Stimulated activated CD4-positive, alpha-beta T cell treated with anti-CD3 and anti-CD28 coated beads, TNF-alpha, amount 100 ng/mL, for 1 hour (primary cell): ENCODE data around the gene ARL2BP.

Source experiments
- DNase-seq, 3 donors: peaks; one replicate each; pipeline ENCODE4 v3.0.0-alpha.2; 2020; ENCODE audit warnings: low read depth in 3 of 3, low spot score in 1 of 3

The ARL2BP gene

DNA sequence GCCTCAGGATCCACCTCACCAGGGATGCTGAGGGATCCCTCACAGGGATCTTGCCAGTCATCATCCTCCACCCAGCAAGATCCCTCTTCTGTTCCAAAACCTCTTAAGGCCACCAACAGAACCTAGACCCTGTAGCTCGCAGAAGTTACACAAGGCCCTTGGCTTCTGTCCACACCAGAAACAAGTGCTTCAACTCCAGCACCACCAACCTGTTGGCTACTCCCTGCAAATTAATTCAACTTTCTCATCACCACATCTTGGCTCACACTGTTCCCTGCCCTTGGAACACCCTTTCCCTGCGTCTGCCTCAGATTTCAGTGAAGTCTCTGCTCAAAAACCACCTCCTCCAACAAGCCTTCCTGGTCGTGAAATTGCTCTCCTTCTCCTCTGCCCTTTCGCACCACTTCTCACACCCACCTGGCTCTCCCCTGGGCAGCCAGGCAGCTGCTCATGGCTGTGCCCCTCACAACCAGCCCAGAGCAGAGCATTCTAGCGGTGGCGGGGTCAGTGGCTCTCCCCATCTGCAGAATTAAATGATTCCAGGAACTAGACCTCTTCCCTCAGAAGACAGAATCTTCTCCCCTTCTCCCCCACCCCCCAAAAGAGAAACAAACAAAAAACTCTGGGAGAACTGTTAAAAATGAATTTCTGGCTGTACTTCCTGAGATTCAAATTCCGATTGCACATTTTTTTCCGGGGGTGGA, 37.6 kb downstream of the ARL2BP start:
- no peak for DNase-seq

DNA sequence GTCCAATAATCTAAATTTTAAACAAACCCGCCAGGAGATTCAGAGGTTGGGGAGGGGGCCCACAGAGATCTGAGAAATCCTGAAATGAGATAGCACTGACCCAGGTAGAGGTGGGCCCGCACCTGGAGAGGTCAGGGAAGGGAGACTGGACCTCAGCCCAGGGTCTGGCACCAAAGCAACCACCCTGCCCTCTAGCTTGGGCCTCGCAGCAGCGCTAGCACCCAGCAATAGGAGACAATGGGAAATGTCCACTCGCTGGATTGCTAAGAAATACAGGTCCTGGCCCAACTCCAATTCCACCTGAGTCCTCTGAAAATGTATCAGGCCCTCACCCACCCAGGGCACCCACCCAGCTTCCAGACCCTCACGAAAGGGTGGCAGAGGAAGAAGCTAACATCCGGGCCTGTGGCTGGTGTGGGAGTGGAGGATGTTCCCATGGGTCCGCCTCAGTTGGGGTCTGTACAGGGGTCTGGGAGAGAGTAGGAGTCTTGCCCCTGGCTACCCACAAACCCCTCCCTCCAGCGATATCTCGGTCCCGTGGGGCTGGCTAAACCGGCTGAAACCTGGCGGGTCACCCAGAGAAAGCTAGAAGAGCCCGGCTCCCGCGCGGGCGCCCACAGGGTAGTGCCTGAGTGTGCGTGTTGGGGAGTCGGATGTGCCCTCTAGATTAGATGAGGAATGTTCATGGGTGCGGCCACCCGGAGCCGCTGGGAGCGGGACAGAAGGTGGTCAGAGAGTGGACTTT, 38.3 kb downstream of the ARL2BP start:
- DNase-seq: no peak

DNA sequence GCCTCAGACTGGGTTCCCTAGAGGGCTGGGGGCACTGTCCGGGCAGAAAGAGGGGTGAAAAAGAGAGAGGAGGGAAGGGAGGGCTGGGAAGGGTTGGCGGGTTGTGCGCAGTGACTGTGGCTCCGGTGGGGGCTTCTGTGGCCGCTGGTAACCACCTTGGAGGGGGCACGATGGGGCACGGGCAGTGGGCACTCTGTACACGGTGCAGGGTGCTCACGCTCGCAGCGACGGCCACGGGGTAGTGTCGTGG, 38.8 kb downstream of the ARL2BP start:
- DNase-seq: no peak

DNA sequence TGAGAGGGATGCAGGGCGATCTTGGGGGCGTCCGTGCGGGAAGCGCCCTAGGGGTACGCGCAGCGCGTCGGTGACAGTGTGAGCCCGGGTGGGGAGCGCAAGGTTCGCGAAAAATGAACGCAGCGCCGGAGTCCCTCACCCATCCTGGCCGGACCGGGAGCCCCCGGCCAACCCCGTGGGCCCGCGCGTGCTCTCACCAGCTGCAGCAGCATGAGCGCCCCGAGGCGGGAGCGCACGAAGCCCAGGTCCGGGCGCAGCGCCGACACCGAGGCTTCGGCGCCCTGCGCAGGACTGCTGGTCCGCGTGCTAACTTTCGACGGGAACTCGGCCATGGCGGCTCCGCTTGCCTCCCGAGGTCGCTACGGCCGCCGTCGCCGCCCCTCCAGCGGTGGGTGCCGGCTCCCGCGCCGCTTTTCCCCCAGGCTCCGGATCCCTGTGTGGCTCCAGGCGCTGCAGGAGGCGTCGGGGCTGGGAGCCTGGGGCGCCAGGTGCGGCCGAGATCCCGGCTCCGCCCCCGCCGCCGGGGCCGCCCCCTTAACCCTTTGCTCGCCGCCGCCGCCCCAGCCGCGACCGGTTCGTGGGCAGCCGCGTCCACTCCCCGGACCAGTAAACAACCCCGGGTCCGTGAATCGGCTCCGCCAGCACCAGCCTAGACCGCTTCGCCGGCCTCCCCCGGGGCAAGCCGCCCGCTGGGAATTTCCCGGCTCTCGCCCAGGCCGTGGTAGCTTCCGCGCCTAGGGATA, 39.3 kb downstream of the ARL2BP start, which contains the start of gene PLLP:
Gene PLLP, minus strand, starts transcription at position 464 of the 743 bp plus-strand sequence. Its CDS starts 132 bp downstream, at position 332.
- DNase-seq: peak in 1 of 3 donors; percentile 47

DNA sequence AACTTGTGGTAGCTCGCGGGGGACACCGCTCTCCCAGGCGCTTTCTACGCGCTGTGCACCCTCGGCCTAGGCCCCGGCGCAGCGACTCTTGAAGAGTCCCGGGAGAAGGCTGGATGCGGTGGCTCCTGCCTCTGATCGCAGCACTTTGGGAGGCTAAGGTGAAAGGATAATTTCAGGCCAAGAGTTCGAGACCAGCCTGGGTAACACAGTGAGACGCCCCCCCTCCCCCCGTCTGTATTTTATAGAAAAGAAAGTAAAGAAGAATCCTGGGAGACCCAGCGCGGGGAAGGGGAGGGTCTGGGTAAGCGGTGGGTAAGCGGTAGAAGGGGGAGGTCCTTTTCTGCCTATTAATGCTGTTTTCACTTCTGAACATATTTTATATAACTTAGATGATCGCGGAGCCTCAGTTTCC, 39.9 kb downstream of the ARL2BP start:
- DNase-seq: no peak

DNA sequence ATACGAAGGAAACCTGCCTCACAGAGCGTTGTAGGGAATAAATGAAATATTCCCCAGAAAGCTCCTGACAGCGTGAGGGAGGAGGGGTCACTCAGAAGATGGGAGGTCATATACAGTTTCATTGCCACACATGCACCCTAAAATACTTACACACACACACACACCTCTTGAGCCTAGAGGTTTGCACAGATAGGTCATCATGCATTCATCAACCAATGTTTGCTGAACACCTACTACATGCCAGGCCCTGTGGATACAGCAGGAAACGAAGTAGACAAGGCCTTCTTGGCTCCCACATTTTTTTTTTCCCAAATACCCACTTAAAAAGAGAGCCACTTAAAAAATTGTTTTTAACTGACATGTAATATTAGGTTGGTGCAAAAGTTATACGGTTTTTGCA, 40.3 kb downstream of the ARL2BP start:
- no peak for DNase-seq

DNA sequence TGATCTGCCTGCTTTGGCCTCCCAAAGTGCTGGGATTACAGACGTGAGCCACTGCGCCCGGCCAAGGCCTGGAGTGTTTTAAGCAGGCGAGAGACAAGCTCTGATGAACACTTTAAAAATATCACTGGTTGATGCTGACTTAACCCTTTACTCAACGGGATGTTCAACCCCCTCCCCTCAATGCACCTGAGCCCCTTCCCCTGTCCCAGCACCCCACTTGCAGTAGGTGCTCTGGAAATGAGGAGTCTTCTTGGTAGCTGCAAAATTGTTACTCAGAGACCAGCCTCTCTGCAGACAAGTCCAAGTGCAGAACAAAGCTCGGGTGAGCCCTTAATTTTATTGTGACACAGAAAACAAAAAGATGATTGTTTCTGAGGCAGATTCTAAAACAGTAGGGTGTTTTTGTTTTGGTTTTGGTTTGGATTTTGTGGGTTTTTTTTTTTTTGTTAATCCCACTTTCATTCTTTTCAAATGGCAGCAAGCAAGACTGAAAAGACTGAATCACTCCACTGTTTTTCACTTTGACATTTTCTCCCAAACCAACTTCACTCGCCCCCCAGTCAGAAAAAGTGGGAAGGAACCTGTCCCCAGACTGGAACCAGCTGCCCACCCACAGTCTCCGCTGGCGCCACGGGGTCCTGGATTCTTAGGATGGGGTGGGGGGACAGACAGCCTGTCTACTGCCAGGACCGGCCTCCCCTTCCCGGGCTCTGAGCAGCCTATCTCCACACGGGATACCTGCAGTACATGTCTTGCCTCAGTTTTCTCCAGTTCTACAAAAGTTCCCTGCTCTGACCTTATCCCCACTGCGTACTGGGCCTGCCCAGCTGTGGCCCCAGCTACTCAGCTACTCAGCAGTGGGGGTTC, 44.6 kb downstream of the ARL2BP start:
- no peak for DNase-seq

DNA sequence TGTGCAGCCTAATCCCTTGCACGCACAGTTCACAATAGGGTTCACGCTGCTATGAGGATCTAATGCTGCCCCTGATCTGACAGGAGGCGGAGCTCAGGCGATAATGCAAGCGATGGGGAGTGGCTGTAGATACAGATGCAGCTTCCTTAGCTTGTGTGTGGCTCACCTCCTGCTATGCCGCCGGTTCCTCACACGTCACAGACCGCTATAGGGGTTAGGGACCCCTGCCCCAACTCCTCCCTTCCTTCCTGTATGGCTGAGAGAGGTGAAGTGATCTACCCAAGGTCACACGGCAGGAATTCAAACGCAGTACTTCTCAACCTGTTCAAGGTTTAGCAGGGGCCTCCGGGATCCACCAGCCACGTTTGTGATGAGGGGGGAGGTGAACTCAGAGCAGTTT, 52.8 kb downstream of the ARL2BP start:
- no peak for DNase-seq

DNA sequence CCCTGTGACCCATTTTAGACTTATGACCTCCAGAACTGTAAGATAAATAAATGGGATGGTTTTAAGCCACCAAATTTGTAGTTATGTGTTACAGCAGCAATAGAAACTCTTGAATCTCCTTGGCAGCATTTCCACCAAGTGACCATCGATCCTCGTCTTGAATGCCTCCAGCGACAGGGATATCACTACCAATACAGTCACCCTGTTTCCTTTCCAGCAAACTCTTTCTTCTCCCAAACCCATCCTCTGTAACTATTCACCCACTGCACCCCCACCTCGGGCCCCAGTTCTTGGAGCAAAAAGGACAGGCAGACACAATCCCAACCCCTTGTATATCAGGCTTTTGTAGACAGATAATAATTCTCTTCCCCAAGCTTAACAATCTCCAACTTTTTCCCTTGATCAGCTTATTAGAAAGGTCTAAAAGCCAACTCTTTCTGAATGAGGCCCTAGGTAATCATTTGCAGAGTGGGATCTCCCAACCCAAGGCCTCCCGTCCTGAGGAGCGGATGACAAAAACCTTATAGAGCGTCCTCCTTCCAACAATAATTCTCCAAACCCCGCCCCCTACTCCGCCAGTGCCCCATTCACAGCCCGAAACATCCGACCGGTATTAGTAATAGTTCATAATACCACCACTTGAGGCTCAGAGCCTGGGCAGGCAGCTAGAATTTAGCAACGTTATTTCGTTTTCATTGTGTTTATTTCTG, 54.1 kb downstream of the ARL2BP start:
- DNase-seq: no peak

DNA sequence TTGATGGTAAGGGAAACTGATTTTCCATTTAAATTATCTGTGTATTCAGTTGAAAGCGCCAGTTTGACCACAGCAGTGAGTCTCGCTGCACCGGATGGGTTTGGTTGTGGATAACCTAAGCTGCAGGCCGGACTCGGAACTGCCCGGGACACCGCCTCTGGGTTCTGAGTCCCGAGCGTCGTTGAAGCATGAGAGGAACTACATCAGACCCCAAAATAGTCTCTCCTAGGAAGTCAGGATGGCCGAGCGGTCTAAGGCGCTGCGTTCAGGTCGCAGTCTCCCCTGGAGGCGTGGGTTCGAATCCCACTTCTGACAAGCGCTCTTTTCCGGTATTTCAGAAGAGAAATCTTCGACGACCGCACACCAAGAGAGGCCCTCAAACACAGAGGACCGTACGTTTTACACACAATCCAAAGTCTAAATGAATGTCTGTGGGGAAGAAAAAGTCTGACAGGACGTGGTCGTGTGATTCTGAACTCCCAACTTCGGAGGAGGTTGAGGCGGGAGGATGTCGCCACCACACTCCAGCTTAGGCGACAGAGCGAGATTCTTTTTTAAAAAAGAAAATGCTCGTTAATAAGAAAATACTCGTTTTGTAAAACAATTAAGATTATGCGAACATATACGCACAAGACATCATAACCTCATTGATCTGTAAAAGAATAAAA, 54.8 kb downstream of the ARL2BP start:
- DNase-seq: peak; percentile 55 to 76 (median 59)

DNA sequence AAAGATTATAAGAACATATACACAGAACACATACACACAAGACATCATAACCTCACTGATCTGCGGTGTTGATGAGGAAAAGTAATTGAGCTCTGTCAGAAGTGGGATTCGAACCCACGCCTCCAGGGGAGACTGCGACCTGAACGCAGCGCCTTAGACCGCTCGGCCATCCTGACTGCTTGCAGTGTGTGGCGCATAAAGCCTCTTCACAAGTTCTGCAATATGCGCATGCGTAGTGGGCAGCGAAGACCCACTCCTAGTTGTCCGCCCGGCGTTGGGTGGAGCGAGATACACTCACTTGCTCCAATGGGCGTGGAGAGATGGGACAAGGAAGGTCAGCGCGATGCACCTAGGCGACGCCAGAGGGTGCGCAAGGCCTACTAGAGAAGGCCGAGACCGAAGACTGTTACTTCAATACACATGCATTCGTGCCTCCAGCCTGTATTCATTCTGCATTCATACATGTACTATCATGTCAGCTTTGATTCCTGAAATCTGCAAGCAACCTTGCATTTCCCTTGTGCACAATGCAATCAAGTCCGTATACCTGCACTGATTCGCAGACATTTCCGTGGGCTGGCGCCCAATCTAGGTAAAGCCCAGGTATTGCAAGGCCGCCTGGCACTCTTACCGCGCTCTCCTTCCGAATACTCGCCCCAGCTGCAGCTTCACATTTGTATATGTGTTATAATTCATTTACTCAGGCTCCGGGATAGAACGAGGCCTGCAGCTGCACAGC, 55.5 kb downstream of the ARL2BP start:
- DNase-seq: peak; percentile 98 to 99 (median 99)

DNA sequence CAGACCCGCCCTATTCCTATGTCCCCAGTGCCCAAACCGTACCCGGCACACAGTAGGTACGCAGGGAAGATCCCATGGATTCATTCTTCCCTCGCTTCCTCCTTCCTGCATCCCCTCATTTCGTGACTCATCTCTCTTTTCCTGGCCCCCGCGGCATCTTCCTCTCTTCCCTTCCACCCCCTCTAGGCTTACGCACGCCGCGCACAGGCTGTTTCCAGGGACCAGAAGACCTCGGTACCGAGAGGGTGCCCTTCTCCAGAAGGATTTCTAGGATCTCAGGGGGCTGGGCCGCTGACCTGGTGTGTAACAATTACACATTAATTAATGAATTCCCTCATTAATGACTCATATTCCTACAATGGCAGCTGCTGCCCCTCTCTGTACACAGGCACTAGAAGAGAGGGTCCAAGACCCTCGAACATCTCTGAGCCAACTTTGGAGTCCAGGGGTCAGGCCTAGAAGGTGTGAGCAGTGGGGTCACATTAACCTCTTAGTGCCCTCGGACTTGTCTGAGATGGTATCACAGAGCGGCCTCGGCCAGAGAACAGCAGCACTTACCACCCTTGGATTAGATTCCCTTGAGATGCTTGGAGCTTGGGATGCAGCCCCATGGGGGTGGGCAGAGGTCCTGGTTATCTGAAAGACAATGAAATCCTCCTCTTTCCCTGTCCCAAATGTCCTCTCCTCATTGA, 56.2 kb downstream of the ARL2BP start:
- no peak for DNase-seq
